GM20000 (cell line): Measurements from ENCODE around the gene CST1.

Source experiments
- DNase-seq: peaks from one replicate; pipeline ENCODE4 v3.0.0; 2012; ENCODE audit warnings: low spot score
- CTCF ChIP-seq: IDR thresholded peaks from 2 replicates; pipeline ENCODE4 v1.5.1; 2012; ENCODE audit warnings: mild to moderate bottlenecking, control low read depth; ENCODE audit errors: extremely low read depth, missing control alignments

CST1 gene

GRCh38 chr20:23702021-23702420 is 48.7 kb downstream of the CST1 start:
- no peak for TF ChIP-seq CTCF
- no peak for DNase-seq

GRCh38 chr20:23700931-23701330 is 49.8 kb downstream of the CST1 start:
- TF ChIP-seq CTCF, result no peak
- DNase-seq, result no peak

- no peak for TF ChIP-seq CTCF
These were observed 52.8 kb downstream of the CST1 start for GRCh38 chr20:23697947-23698346.

More at GRCh38 chr20:23697947-23698346, 52.8 kb downstream of the CST1 start:
- no peak for DNase-seq
